GM18867 (cell line): ENCODE measurements around the gene NAV2.

Experiments used
- ATAC-seq: cut with Tn5 transposase; IDR thresholded peaks from one replicate; pipeline ENCODE4 v1.9.1; 2021; ENCODE audit warnings: mild to moderate bottlenecking, moderate library complexity; ENCODE audit not compliant: unreplicated experiment

NAV2 gene

GRCh38 chr11:19803506-19803998, 90.9 kb downstream of the NAV2 start:
- no peak for ATAC-seq

GRCh38 chr11:19805376-19805775, 92.7 kb downstream of the NAV2 start:
- ATAC-seq: no peak

- ATAC-seq: no peak
Measured at GRCh38 chr11:19805827-19806226, 93.2 kb downstream of the NAV2 start.

- no peak for ATAC-seq
Measured at GRCh38 chr11:19806251-19806650, 93.6 kb downstream of the NAV2 start.

- ATAC-seq: no peak
Measured at GRCh38 chr11:19808076-19808911, 95.7 kb downstream of the NAV2 start.

- no peak for ATAC-seq
Measured at GRCh38 chr11:19810852-19811251, 98.2 kb downstream of the NAV2 start.

- ATAC-seq: no peak
Measured at GRCh38 chr11:19811380-19811779, 98.7 kb downstream of the NAV2 start.

GRCh38 chr11:19812096-19812495, 99.5 kb downstream of the NAV2 start:
- no peak for ATAC-seq

GRCh38 chr11:19812710-19813109, 100.1 kb downstream of the NAV2 start:
- ATAC-seq: no peak

- ATAC-seq: no peak
Measured at GRCh38 chr11:19813158-19813879, 100.7 kb downstream of the NAV2 start.

- ATAC-seq: no peak
Measured at GRCh38 chr11:19814421-19814820, 101.8 kb downstream of the NAV2 start.

GRCh38 chr11:19816040-19816439, 103.4 kb downstream of the NAV2 start:
- no peak for ATAC-seq

GRCh38 chr11:19816817-19817216, 104.2 kb downstream of the NAV2 start:
- ATAC-seq: no peak

GRCh38 chr11:19817265-19817851, 104.7 kb downstream of the NAV2 start:
- ATAC-seq: no peak

GRCh38 chr11:19817870-19818269, 105.2 kb downstream of the NAV2 start:
- no peak for ATAC-seq

- no peak for ATAC-seq
Measured at GRCh38 chr11:19818619-19819018, 106.0 kb downstream of the NAV2 start.

- ATAC-seq: no peak
Measured at GRCh38 chr11:19819148-19819547, 106.5 kb downstream of the NAV2 start.

GRCh38 chr11:19820100-19820499, 107.5 kb downstream of the NAV2 start:
- no peak for ATAC-seq

- ATAC-seq: no peak
Measured at GRCh38 chr11:19821412-19821875, 108.8 kb downstream of the NAV2 start.

- ATAC-seq: no peak
Measured at GRCh38 chr11:19821993-19822392, 109.4 kb downstream of the NAV2 start.

GRCh38 chr11:19822531-19822930, 109.9 kb downstream of the NAV2 start:
- ATAC-seq: no peak

GRCh38 chr11:19826606-19827005, 114.0 kb downstream of the NAV2 start:
- ATAC-seq: no peak
